GM18508 (cell line): ENCODE data around the gene TMEM208.

ENCODE experiments used
- ATAC-seq: cut with Tn5 transposase; IDR thresholded peaks from one replicate; pipeline ENCODE4 v1.9.1; 2021; ENCODE audit warnings: moderate number of reproducible peaks; ENCODE audit not compliant: insufficient read depth, unreplicated experiment

TMEM208 gene

DNA sequence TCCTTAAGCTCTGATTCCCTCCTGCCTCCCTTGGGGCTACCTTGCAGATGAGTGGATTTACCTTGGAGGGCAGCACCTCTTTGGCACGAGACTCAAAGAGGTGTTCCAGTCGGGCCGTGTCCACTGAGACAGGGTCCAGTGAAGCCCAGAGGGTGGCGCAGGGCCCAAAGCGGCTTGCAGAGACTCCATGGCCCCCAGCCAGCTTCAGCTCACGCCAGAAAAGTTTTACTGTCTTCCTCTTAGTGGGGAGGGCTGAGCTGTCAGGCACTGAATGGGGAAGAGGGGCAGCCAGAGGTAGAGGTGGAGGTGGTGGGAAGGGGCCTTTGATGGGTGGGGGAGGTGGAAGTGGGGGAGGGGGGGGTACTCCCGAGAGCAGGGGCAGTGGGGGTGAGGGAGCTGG, 6.7 kb downstream of the TMEM208 start:
- ATAC-seq: no peak

DNA sequence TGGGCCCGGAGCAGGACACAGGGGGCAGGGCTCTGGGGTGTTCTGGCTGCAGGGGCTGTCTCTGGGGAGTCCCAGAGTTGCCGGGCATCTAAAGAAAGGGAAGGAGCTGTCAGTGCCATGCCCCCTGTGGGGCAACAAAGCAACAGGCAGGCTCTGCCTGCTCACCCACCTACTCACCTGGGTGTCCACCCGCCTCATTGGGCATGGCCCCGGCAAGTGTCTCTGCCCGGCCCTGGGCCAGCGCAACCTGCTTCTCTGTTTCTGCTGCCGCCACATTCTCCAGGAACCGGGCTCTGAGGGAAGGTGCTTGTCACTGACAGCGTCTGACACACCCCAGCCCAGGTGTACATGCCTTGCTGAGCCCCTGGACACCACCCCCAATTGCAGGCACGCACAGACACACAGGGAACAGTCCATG, 7.3 kb downstream of the TMEM208 start:
- no peak for ATAC-seq

GRCh38 chr16:67235816-67236562, 9.1 kb downstream of the TMEM208 start:
- no peak for ATAC-seq

DNA sequence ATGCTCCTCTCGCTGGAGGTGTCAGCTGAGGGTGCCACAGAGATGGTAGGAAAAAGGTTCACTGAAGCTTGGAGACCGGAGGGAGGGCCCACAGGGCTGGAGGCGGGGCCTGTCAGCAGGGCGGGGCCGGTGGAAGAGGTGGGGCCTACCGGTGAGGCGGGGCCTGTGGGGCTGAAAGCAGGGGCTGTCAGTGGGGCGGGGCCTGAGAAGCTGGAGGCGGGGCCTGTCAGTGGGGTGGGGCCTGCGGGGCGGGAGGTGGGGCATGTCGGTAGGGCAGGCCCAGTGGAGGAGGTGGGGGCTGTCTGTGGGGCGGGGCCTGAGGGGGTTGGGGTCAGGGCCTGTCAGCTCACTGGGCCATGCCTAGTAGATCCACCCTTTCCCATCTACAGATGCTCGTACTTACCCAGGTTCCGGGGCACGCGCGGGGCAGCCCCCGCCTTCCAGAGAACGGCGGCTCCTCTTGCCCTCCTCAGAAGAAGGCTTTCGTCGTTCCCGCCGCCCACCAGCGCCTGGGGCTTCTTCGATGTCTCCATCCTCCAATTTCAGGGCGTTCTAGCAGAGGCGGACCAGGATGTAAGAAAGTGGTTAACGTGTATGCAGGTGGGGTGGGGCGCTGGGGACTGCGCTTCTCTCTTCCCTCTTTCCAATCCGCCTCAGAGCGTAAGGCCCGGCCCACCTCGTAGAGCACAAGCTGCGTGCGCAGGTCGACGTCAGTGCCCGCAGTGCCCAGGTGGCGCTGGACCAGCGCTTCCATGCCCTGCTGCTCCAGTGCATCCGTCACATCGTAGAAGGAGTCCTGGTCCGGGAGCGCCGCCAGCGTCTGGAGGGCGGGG, 9.8 kb downstream of the TMEM208 start:
- ATAC-seq: no peak

- no peak for ATAC-seq
Observed at GRCh38 chr16:67237396-67238277, 10.7 kb downstream of the TMEM208 start.

GRCh38 chr16:67238278-67238575, 11.3 kb downstream of the TMEM208 start:
- ATAC-seq: no peak

- no peak for ATAC-seq
Observed at GRCh38 chr16:67238806-67239470, 12.0 kb downstream of the TMEM208 start.

- no peak for ATAC-seq
Observed at GRCh38 chr16:67240506-67240905, 13.6 kb downstream of the TMEM208 start.

DNA sequence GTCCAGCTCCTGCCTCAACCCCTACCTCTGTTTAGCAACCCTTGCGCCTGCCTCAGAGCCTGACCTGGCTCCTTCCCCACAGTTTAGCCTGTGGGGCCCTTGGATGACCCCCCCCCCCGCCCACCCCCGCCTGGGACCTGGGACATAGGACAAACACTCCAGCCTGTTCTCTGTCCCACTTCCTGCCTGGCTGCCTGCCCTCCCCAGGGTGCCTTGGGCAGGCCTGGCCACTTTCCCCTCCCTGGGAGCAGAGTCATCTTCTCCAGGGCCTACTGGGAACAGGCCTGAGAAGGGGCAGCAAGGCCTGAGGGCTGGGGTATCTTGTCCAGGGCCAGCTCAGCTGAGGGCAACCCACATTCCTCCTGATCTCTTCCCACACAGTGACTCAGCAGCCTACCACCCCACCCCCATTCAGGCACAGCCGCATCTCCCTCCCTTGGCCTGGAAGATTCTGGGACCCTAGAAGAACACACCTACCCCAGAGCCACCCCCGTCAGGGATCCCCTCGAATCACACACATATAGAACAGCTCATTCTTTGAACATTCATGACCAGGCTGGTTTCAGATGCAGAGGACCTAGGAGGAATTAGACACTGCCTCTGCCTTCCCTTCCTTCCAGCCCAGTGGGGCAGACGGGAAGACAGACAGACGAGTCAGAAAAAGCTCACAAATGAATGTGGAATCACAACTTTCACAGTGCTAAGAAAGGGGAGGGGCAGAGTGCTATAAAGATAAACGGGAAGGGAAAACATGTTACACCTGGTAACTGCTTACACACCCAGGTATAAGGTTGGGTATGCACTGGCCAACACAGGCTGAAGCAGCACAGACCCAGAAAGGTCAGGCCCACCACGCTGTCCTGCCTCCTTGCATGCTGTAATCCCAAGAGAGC, 14.3 kb downstream of the TMEM208 start:
- no peak for ATAC-seq

- ATAC-seq: no peak
Observed at GRCh38 chr16:67242138-67242730, 15.3 kb downstream of the TMEM208 start.

DNA sequence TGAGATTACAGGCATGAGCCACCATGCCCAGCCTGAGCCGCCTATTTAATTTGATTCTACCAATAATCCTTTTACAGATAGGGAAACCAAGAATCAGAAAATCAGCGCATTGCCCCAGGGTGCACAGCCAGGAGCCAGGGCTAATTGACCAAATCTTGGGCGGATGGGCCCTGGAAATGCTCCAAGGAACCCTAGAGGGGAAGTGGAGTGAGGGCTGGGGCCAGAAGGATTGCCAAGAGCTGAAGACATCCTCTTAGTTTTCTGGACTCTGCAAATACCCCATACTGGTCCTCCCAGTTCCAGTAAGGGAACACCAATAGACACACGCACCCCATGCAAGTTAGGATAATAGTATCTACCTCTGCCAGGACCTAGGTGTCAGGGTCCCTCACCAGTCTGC, 16.6 kb downstream of the TMEM208 start:
- ATAC-seq: no peak

GRCh38 chr16:67244387-67245185, 17.7 kb downstream of the TMEM208 start:
- ATAC-seq: peak; percentile 36

- ATAC-seq: no peak
Observed at GRCh38 chr16:67245186-67245585, 18.3 kb downstream of the TMEM208 start.

- ATAC-seq: no peak
Observed at GRCh38 chr16:67245674-67246080, 18.7 kb downstream of the TMEM208 start.

DNA sequence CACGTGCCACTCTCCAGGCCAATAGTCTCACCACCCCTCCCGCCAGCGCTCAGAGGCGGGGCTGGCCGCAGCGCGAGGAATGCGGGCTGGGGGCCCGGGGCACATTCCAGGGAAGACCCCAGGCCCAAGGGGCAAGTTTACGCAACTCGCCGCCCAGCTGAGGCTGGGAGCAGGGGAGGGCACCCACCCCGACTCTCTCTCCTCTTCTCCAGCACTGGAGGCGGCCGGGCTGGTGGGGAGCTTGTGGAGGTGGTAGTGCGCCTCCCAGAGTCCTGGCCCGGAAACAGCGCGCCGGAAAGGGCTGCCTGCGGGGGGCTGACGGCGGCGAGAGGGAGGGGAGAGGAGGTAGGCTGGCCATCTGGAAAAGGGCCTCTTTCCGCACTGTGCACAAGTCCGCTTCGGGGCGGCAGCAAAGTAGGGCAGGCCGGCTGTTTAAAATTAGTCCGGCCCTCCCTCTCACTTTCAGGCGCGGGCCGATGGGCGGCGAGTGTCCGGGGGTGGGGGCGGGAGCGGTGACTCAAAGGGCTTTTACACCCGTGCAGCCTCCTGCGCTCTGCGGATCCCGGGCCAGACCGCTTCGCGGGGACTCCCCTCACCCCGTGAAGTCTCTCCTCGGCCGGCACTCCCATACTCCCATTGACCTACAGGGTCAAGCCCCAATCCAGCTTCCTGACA, 19.3 kb downstream of the TMEM208 start:
- no peak for ATAC-seq

DNA sequence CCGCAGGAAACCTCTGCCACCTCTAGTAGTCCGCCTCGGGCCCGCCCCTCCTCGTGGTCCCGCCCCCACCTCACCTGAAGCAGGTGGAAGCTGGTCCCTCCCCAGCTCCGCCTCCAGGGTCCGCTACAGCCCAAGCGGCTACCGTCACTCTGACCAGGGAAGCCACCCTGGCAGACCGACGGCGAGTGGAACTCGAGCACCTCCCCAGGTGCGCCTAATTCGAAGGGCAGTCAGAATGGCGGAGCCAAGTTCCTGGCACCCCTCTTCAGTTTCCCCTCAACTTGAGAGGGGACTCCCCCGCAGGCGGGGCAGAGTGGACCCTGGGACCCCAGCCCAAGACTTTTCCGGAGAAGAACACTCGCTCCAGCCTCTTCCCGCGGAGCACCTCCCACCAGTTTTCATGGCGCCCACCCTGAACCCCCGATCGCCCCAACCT, 19.8 kb downstream of the TMEM208 start:
- ATAC-seq: no peak

DNA sequence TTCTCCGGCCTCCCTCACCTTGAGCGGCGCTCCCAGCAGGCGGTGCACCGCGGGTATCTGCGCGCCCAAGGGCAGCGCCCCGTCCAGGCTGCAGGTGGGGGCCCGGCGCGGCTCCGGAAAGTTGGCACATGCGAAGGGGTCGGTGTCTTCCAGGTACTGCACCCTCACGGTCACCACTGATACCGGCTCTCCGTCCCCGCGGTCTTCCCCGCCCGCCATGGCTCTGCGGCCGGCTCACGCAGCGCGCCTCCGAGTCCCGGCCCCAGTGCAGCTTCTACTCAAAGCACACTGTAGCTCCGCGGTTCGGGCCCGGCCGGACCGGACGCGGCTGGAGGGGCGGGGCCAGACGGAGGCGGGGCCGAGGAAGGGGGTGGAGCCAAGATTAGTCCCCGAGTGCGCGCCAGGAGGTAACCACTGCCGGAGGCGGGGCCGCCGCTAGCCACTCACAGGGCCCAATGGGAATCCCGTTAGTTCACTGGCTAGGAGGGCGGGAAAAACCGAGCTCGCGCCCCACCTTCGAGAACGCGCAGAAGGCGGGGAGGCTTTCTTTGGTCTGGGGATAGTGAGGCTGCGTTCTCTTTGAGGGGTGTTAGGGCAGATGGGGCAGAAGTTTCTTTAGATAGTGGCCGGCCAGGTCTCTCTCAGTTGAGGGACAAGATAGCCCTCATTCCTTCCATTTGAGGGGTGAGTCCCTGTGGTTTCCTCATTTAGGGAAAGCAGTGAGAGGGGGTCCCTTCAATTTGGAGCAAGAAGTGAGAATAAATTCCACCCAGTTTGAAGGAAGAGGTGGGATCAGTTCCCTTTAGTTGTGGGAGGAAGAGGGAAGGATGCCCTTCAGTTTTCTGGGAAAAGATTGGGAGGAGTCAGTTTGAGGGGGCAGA, 20.5 kb downstream of the TMEM208 start, which contains the start of gene FHOD1:
Gene FHOD1, minus strand, starts transcription at position 290 of the 881 bp plus-strand sequence. Its CDS starts 71 bp downstream, at position 219.
- peak; percentile 30 for ATAC-seq
